Endometrial microvascular endothelial cells (primary cell): Measurements from ENCODE around the gene ELAVL1. TPM values are rescaled to one million over a fixed set of nuclear protein-coding genes. Genes with fewer than 3 reads are reported as not detected.
"Not testable (repeated sequence)": the region's sequence is repeated elsewhere in the genome, so short reads cannot be mapped to it uniquely, and the experiment has no call there.

Experiments
- in situ Hi-C: cut with HindIII; loops from 2 replicates; pipeline ENCODE4 v1.10.0; 2017; ENCODE audit warnings: low sequenced_read_pairs, low pct_unique_long_range_greater_than_20kb; ENCODE audit errors: inconsistent ontology term
- total RNA-seq: library from RNA; depleted of rRNA; stranded (reverse); fragments of >200 nt; gene quantifications from one replicate; pipeline ENCODE4 v1.2.3, GENCODE V29; 2015; ENCODE audit errors: inconsistent ontology term

The ELAVL1 gene
- total RNA-seq, 1 donor from 2014 or later = 68.0 TPM

DNA sequence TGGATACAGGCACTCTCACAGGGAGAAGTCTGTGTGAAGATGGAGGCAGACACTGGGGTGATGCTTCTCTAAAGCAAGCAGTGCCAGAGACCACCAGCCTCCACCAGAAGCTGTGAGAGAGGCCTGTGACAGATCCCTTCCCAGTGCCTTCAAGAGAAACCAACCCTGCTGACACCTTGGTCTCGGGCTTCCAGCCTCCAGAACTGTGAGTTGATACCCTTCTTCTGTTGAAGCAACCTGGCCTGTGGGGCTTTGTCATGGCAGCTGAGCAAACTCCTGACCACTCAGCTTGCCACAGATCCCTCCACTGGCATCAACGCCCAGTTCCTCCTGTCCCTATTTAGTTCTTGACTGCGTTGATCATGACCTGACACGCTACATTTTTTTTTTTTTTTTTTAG, 29.0 kb downstream of the ELAVL1 start:
- in situ Hi-C loops = no loop called here

DNA sequence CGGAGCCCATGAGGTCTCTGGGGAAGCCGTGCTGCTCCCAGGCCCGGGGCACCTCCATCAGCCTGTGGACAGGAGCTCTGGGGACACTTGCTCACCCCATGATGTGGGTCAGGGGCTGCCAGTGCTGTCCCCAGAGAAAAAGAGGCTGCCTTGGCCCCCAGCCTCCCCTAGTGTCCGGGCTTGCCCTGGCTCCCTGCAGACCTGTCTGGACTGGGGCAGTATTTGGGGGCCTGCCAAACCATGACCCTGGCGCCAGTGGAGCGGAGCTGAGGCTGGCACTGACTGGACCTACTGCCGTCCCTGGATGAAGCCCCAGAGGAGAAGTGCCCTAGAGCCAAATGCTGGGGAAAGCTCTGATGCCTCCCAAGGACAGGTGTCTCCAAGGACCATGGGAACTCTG, 30.4 kb downstream of the ELAVL1 start:
- in situ Hi-C loops = no loop called here

DNA sequence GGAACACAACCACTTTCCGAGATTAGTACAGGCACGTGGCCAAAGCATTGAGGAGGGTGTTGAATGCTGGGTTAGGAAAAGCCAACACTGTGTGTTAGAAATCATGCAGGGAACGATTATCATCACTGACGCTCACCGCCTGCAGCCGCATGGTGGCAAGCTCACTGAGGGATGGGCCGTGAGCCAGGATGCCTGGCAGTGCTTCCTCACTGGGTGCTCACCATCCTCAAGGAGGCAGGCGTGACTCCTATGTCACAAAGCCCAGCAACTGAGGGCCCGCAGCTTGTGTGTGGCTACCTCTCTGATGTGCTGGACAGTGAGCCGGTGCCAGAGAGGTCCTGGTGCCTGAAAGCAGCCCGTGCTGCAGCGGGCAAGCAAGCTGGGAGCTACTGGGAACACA, 31.6 kb downstream of the ELAVL1 start:
- in situ Hi-C loops = no loop called here

DNA sequence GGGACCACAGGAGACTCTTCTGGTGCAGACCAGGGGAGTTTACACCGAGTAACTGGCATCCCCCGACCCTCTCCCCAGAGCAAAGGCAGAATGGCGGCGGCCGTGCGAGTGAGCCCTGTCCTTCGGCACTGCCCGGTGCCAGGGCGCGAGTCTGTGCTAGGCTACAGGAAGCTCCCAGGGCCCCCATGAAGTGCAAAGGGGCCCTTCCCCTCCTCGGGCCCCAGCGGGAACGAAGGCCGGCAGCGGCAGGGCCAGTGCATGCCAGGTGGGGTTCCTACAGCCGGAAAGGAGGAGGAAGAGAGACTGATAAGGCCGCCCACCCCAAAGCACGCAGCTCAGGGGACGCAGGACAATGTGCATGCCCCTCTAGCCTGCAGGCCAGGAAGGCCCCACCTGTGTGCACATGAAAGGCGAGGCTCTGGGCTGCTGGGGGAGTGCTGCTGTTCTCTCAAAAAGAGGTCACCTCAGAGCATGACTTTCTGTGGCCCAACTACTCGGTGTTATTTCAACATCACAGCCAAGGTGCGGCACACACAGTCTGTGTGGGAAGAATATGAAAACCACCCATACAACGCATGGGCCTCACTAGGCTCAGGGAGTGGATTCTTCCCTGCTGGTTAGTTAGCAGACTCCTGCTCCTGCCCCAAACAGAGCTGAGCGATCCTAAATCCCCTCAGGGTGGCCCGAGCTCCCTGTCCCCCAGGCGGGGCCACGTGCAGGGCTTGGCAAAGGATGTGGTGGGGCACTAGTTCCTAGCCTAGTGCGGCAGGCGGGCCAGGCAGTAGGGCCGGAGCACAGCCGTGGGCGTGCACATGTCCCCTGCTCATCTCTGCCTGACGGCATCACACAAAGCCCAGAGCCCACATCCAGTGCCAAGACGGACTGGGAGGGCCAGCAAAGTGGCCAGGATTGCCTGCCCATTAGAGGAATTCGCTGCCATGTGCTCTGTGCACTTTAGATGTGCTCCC, 33.6 kb downstream of the ELAVL1 start:
- in situ Hi-C loops = no loop called here

- in situ Hi-C loops = no loop called here
These were observed 34.6 kb downstream of the ELAVL1 start for GRCh38 chr19:7970716-7971448.

DNA sequence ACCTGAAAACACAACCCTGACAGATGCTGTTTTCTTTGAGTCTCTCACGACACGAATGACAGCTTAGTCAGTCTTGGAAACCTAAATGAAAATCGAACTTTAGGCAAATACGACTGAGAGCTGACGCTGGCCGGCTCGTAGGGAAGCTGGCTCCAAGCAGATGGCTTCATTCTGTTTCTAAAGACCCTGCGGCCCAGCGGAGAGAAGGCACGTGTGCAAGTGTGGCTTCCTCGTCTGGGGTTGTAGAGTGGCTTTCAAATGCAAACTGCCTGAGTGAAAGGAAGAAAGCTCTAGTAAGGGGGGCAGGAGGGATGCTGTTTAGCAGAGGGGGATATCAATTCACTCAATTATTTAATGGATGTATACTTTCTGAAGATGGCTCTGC, 35.9 kb downstream of the ELAVL1 start:
- in situ Hi-C loops = no loop called here

- in situ Hi-C loops = no loop called here
These were observed 36.5 kb downstream of the ELAVL1 start for GRCh38 chr19:7968796-7969554.

- in situ Hi-C loops = no loop called here
These were observed 37.2 kb downstream of the ELAVL1 start for GRCh38 chr19:7968008-7968795.

GRCh38 chr19:7965921-7966665, 39.3 kb downstream of the ELAVL1 start:
- in situ Hi-C loops = no loop called here

DNA sequence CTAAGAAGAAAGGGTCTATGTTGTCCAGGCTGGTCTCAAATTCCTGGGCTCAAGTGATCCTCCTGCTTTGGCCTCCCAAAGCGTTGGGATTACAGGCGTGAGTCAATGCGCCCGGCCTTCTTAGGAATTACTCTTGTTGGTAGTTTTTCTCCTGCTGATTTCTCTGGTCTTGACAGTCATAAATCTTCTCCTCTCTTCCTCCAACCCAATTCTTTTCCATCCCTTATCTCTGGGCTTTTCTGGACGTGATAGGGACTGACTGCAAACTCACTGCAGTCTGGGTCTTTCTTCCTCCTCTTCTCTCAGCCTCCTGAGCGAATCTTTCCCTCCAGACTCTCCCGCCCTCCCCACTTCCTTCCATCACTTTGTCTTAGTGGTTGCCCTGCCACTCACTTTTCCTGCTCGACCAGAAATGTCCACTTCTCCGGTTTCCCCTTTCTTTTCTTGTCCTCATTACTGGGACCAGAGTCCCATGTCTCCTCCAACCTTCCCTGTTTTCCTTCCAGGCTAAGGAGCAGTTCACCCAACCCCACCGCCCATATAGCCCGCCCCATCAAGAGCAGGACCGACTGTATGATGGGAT, 40.1 kb downstream of the ELAVL1 start:
- in situ Hi-C loops = no loop called here

- in situ Hi-C loops = no loop called here
These were observed 41.9 kb downstream of the ELAVL1 start for GRCh38 chr19:7963566-7963965.

DNA sequence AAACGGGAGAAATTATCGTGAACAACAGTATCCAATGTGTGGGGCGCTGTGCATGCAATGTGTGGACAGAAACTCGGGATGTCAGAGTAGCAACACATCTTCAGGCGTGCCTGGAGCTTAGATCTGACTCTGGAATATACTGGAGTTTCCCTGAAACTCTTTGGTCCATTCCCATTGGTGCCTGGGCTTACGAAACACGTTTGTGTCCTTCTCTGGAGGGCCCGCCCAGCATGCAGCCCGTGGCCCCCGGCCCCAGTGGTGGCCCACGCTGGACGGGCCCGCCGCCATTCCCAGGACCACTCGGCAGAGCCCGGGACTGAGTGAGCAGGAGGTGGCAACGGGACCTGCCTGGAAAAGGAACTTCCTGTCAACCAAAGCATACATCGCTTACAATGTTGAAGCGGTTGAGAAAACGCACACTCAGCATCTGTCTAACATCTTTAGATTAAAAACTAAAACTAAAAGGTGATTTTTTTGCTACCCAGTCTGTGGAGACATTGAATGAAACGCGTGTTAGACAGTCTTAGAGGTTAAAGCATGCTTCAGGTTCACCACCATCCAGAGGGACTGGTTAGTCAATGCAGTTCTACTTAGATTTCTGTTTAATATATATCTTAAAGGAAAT, 42.7 kb downstream of the ELAVL1 start:
- in situ Hi-C loops = no loop called here

DNA sequence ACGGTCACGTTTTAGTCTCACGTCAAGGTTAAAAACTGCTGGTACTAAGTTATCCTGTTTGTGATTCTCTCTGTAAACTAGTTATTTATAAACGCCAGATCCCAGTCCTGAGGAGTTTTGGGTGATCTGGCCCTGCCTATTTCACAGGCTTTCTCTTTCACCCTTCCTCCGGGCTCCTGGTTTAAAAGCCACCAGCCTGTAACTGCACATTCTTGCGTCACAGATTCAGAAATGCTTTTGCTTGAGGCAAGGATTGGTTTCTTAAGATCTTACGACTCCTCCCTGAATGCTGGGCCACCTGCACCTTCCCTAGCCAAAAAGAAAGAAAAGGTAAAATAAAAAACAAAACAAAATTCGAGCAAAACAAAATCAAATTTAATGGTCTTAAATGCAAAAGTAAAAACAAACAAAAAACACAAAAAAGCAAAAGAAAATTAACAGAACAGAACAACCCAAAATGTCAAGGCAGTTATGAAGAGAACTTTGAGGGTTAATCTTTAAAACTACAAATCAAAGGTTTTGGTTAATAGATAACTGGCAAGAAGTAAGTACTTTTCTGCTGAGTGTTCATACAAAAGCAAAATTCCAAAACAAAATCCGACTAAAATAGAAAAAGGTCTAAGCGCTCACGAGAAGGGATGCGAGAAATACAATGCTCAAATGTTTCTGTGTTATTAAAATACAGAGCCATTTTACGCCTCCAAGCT, 43.4 kb downstream of the ELAVL1 start:
- in situ Hi-C loops = no loop called here

GRCh38 chr19:7961082-7961481, 44.4 kb downstream of the ELAVL1 start:
- in situ Hi-C loops = not testable (repeated sequence)

DNA sequence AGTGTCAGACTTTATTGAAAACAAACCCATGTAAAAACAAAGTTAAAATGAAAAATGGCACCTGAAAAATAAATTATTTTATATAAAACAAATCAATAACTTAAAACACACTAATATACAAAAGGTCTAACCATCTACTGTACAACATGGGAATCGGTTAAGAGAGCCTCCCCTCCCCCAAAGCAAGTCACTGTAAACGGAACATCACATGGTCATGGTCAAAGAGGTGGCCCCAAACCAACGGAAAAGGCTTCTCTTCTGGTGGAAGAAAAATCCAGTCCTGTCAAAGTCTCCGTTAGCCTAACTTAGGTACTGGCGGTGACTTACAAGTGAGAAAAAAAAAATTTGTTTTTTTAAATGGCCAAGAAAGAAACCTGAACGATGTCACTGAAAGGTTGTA, 46.2 kb downstream of the ELAVL1 start:
- in situ Hi-C loops = no loop called here

- in situ Hi-C loops = no loop called here
These were observed 49.7 kb downstream of the ELAVL1 start for GRCh38 chr19:7955696-7956095.

DNA sequence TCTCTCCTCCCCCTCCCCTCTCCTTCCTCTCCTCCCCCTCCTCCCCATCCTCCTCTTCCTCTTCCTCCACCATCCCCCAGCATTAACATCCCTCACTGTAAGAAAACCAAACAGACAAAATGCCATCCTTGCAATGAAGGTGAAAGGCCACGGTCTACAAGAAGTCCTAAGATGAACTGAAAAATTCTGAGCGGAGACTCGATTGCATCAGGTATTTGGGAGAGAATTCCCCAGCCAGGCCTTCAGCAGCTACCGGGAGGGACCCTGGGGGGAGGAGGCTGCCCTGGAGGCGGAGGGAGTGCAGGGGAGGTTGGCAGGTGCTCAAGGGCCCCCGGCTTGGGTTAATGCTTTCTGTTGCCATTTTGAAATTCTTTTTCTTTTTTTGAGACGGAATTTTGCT, 51.9 kb downstream of the ELAVL1 start:
- in situ Hi-C loops = no loop called here
